Naive B cell (primary cell): ENCODE results near the gene PRSS38. TPM values are rescaled to one million over a fixed set of nuclear protein-coding genes. Genes with fewer than 3 reads are reported as not detected.

Source experiments
- ATAC-seq, 2 donors: fragments of 150-1000 bp; cut with Tn5 transposase; 2 replicates each; pipeline ENCODE4 v1.10.0; 2021; ENCODE audit warnings: low read depth in 2 of 2, mild to moderate bottlenecking in 2 of 2, moderate library complexity in 2 of 2
- DNase-seq: peaks from one replicate; pipeline ENCODE4 v3.0.0; 2022
- H3K27ac Mint-ChIP-seq, 6 donors: one replicate each; pipeline ENCODE4 v1.8.0; 2020 to 2022; ENCODE audit warnings: mild to moderate bottlenecking in 6 of 6, mixed read lengths in 6 of 6, moderate library complexity in 5 of 6, inconsistent platforms in 2 of 6
- H3K27me3 Mint-ChIP-seq, 3 donors: one replicate each; pipeline ENCODE4 v1.8.0; 2021 to 2022; ENCODE audit warnings: mixed read lengths in 3 of 3, mild to moderate bottlenecking in 1 of 3
- H3K36me3 Mint-ChIP-seq, 2 donors: one replicate each; pipeline ENCODE4 v1.8.0; 2020 to 2022; ENCODE audit warnings: mixed read lengths in 2 of 2, inconsistent platforms in 1 of 2, mild to moderate bottlenecking in 1 of 2
- H3K4me1 Mint-ChIP-seq, 3 donors: one replicate each; pipeline ENCODE4 v1.8.0; 2020 to 2022; ENCODE audit warnings: mixed read lengths in 3 of 3, inconsistent platforms in 1 of 3, mild to moderate bottlenecking in 1 of 3, moderate library complexity in 1 of 3
- H3K4me3 Mint-ChIP-seq, 8 donors: one replicate each; pipeline ENCODE4 v1.8.0; 2020 to 2022; ENCODE audit warnings: mild to moderate bottlenecking in 8 of 8, mixed read lengths in 8 of 8, moderate library complexity in 8 of 8, inconsistent platforms in 2 of 8
- H3K9me3 Mint-ChIP-seq, 7 donors: one replicate each; pipeline ENCODE4 v1.8.0; 2020 to 2022; ENCODE audit warnings: mixed read lengths in 7 of 7, mild to moderate bottlenecking in 5 of 7, inconsistent platforms in 2 of 7, moderate library complexity in 1 of 7
- polyA plus RNA-seq, 6 donors: library from polyadenylated mRNA; unstranded; fragments of 300-500 nt; fragmentation: Illumina TruSeq; gene quantifications; one replicate each; pipeline ENCODE4 v1.2.3, GENCODE V29; 2021; ENCODE audit warnings: low read depth in 6 of 6

Gene PRSS38
- polyA plus RNA-seq, 6 donors from 2014 or later: not detected

- H3K9me3 Mint-ChIP-seq: no peaks in the 10 kb centered on the region
- peaks cover 0 to 10% of the 10 kb centered on the region in 2 donors for H3K36me3 Mint-ChIP-seq
- DNase-seq (no peak), ATAC-seq (no peak)
- H3K27me3 Mint-ChIP-seq: no peaks in the 10 kb centered on the region
- H3K4me3 Mint-ChIP-seq: no peak overlapping the region
- peak overlapping the region in 1 of 6 donors; percentile 87 for H3K27ac Mint-ChIP-seq
- H3K4me1 Mint-ChIP-seq: no peaks in the 10 kb centered on the region
Observed at GRCh38 chr1:227774051-227774731, 41.3 kb upstream of the PRSS38 start.

DNA sequence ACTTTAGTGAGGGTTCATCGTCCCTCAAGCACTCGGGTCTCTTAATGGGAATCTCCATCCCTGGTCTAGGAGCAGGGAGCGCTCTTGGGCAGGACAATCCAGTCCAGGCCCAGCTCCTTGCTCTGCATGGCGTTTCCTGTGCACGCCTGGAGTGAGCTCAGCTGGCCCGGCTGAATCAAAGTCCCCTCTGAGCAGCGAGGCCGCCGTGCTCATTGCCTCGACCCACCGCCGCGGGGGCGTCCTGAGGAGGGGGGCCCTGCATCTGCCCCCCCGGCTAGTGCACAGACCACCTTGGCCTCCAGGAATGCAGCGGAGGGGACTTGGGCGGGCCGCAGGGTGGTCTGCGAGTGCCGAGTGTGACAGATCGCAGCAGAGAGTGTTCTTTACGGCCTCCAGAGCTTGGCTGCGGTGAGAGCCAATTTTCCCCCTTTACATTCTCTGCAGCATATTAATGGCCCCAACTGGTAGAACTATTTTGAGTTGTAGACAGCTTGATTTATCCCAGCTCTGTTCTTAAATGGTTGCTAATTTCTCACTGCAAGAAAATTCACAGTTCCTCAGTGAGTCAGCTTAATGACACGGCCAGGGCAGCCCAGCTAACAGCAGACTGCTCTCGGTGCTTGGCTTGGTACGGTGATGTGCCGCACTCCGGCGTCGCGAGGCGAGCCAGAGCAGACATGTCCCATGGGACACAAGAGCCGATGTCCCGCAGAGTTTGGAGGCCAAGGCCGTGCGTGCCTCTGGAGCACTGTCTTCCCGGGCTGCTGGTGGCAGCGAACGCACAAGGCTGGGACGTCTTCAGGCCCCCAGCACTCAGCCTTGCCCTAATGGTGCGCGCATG is 40.4 kb upstream of the PRSS38 start:
- no peaks in the 10 kb centered on the region for H3K9me3 Mint-ChIP-seq
- no peaks in the 10 kb centered on the region for H3K27me3 Mint-ChIP-seq
- peaks cover 0 to 10% of the 10 kb centered on the region in 2 donors for H3K36me3 Mint-ChIP-seq
- no peak for DNase-seq
- no peak for ATAC-seq
- H3K4me3 Mint-ChIP-seq: no peak overlapping the region
- no peaks in the 10 kb centered on the region for H3K4me1 Mint-ChIP-seq
- H3K27ac Mint-ChIP-seq: no peak overlapping the region

DNA sequence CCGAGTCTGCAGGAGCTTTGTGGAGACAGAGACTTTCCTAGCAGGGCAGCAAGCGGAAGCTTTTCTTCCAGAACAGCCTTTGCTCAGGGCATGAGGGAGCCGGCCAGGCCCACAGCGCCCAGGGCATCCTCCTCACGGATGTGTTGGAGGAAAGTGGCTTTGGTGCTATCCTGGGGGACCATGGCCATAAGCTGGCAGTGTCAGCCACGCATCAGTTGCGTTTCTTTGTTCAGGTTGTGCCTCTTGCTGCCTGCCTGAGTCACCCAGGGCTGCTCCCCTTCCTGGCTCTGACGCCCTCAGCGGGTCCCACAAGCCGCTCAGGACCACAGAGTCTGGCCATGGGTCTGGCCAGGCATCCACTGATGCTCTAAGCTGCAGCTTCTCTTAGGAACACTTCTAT is 39.6 kb upstream of the PRSS38 start:
- Mint-ChIP-seq H3K9me3 (no peaks in the 10 kb centered on the region), H3K27me3 (no peaks in the 10 kb centered on the region), H3K36me3 (peaks cover 0 to 6% of the 10 kb centered on the region in 2 donors), H3K4me3 (peak overlapping the region in 1 of 8 donors; percentile 25), H3K27ac (no peak overlapping the region), H3K4me1 (no peaks in the 10 kb centered on the region)
- no peak for DNase-seq
- no peak for ATAC-seq

GRCh38 chr1:227776331-227776771 is 39.1 kb upstream of the PRSS38 start:
- Mint-ChIP-seq H3K36me3 (peaks cover 0 to 6% of the 10 kb centered on the region in 2 donors), H3K9me3 (no peaks in the 10 kb centered on the region), H3K27ac (no peak overlapping the region), H3K27me3 (no peaks in the 10 kb centered on the region), H3K4me1 (no peaks in the 10 kb centered on the region), H3K4me3 (no peak overlapping the region)
- no peak for DNase-seq
- no peak for ATAC-seq

DNA sequence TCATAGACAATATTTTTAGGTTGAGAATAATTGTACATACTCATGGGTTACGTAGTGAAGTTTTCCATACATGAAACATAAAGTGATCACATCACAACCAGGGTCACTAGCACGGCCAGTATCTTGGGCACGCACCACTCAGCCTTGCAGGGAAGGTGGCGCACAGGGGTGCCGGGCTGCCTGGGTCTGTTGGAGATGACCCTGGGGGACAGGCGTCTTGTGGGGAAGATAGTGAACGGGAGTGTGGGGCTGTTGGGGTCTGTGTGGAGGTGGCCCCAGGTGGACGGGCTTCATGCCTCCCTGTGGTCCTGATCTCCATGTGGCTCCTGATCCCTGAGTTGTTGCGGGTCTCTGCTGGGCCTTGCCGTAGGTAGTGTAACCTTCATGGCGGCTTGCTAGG is 38.3 kb upstream of the PRSS38 start:
- Mint-ChIP-seq H3K4me3 (no peak overlapping the region), H3K9me3 (no peaks in the 10 kb centered on the region), H3K27ac (no peak overlapping the region), H3K27me3 (no peaks in the 10 kb centered on the region), H3K36me3 (peaks cover 0 to 6% of the 10 kb centered on the region in 2 donors), H3K4me1 (no peaks in the 10 kb centered on the region)
- ATAC-seq: no peak
- no peak for DNase-seq

DNA sequence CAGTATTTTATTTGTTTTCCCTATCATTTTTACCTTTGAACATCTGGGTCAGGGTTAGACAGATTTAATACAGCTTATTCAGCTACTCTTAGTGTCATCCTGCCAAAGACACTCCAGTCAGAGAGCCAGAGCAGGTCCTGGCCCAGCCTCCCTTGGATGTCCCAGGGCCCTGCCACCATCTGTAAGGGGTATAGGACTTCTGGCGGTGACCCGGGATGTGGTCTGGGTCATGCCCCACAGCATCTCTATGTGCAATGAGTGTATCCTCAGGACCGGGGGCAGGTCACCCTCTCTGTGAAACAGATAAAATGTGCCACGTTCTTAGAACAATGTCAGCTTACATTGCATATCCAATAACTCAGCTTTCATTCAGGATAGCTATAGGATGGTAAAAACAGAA is 37.8 kb upstream of the PRSS38 start:
- no peaks in the 10 kb centered on the region for H3K27me3 Mint-ChIP-seq
- ATAC-seq (no peak), DNase-seq (no peak)
- peaks cover 0 to 6% of the 10 kb centered on the region in 2 donors for H3K36me3 Mint-ChIP-seq
- no peaks in the 10 kb centered on the region for H3K4me1 Mint-ChIP-seq
- peak overlapping the region in 1 of 8 donors; percentile 35 for H3K4me3 Mint-ChIP-seq
- H3K27ac Mint-ChIP-seq: no peak overlapping the region
- H3K9me3 Mint-ChIP-seq: peaks cover 0 to 1% (median 0%) of the 10 kb centered on the region in 7 donors

DNA sequence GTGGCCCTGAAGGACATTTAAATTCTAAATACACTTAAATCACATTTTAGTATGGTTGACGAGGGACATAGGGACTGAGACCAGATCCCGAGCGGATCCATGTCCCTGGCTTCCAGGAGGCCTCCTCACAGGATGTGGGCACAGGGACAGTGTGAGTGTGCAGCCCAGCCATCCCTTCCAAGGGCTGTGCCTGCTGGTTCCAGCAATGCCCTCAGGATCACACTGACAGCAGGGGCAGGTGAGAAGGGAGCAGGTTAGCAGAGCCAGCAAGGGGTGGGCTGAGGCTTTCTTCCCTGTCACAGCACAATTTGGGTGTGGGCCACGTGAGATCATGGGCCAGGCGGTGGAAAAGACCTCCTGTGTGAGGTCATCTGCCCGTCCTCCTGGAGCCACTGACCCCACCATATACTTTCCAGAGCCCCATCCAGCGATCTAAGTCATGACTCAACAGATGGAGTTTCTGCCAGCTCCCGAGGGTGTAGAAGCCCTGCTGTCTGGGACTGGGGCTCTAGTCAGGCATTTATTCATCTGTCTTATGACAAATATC is 37.0 kb upstream of the PRSS38 start:
- no peak for ATAC-seq
- Mint-ChIP-seq H3K4me1 (no peaks in the 10 kb centered on the region), H3K4me3 (no peak overlapping the region), H3K9me3 (peaks cover 0 to 1% (median 0%) of the 10 kb centered on the region in 7 donors), H3K27me3 (no peaks in the 10 kb centered on the region), H3K27ac (no peak overlapping the region), H3K36me3 (peaks cover 0 to 6% of the 10 kb centered on the region in 2 donors)
- DNase-seq: no peak

DNA sequence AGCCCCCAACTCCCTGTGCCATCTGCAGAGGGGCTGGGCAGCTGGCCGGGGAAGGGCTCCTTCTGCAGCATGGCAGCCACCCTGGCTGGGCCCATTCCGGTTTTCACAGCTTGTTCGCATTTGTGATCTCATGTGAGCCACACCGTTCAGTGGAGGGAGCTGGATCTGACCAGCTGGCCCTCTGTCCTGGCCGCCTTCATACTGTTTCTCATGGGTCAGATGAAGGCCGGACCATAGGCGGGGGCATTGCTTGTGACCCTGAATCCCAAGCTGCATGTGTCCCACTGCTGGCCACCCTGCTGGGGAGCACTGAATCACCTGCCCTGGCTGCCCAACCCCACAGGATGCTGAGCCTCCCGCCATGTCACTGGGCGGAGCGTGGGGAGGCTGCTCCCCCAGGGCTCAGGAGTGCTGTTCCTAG is 36.4 kb upstream of the PRSS38 start:
- Mint-ChIP-seq H3K27ac (no peak overlapping the region), H3K36me3 (peaks cover 0 to 6% of the 10 kb centered on the region in 2 donors), H3K9me3 (peaks cover 0 to 2% (median 0%) of the 10 kb centered on the region in 7 donors), H3K27me3 (no peaks in the 10 kb centered on the region), H3K4me1 (no peaks in the 10 kb centered on the region), H3K4me3 (no peak overlapping the region)
- DNase-seq (no peak), ATAC-seq (no peak)

DNA sequence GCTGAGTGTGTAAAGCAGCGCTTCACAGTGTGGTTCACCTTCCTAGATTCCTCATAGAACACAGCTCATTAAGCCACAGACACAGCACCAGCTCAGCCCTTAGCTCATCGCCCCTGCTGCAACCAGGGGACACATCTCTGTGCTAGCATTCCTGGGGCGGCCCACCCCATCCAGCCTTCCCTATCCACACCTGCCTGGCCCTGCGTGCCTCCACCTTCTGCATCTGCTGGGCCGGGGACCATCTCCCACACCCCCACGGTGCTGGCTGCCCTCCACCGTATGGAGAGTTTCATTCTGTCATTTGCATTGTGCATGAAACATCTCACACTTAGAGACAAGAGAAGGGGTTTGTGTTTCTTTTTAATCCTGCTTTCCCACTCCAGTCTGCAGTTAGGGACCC is 35.8 kb upstream of the PRSS38 start:
- Mint-ChIP-seq H3K27ac (no peak overlapping the region), H3K9me3 (peaks cover 0 to 6% (median 0%) of the 10 kb centered on the region in 7 donors), H3K4me1 (no peaks in the 10 kb centered on the region), H3K4me3 (no peak overlapping the region), H3K27me3 (no peaks in the 10 kb centered on the region), H3K36me3 (peaks cover 0 to 6% of the 10 kb centered on the region in 2 donors)
- ATAC-seq: no peak
- DNase-seq: no peak

- DNase-seq: no peak
- Mint-ChIP-seq H3K9me3 (peaks cover 0 to 9% (median 0%) of the 10 kb centered on the region in 7 donors), H3K27me3 (no peaks in the 10 kb centered on the region), H3K4me1 (peaks cover under 1 to 7% (median 1%) of the 10 kb centered on the region in 3 donors), H3K4me3 (no peak overlapping the region), H3K27ac (no peak overlapping the region), H3K36me3 (peaks cover 0 to 6% of the 10 kb centered on the region in 2 donors)
- no peak for ATAC-seq
Observed at GRCh38 chr1:227780101-227781044, 35.1 kb upstream of the PRSS38 start.

- no peak for ATAC-seq
- Mint-ChIP-seq H3K27ac (no peak overlapping the region), H3K27me3 (no peaks in the 10 kb centered on the region), H3K36me3 (peaks cover 0 to 1% of the 10 kb centered on the region in 2 donors), H3K4me3 (no peak overlapping the region), H3K4me1 (peaks cover 11 to 17% (median 12%) of the 10 kb centered on the region in 3 donors), H3K9me3 (peaks cover 0 to 12% (median 0%) of the 10 kb centered on the region in 7 donors)
- DNase-seq: no peak
Observed at GRCh38 chr1:227781314-227781930, 34.1 kb upstream of the PRSS38 start.

- Mint-ChIP-seq H3K9me3 (peaks cover 0 to 12% (median 0%) of the 10 kb centered on the region in 7 donors), H3K27ac (peak overlapping the region in 3 of 6 donors; percentile 20 to 44 (median 36)), H3K4me1 (peaks cover 18 to 22% (median 19%) of the 10 kb centered on the region in 3 donors), H3K36me3 (no peaks in the 10 kb centered on the region), H3K27me3 (no peaks in the 10 kb centered on the region), H3K4me3 (no peak overlapping the region)
- no peak for ATAC-seq
- no peak for DNase-seq
Observed at GRCh38 chr1:227782226-227782625, 33.2 kb upstream of the PRSS38 start.
